ENCODE results near the gene FSHR.

- TF ChIP-seq CTCF (IDR thresholded peaks at IDR 0.05) = no peak
- no peak for TF ChIP-seq POLR2A (IDR thresholded peaks at IDR 0.05)
Observed at GRCh38 chr2:49032936-49033335, 121.4 kb downstream of the FSHR start.
